ENCODE results near the gene VAV3. TPM values are rescaled to one million over a fixed set of nuclear protein-coding genes. Genes with fewer than 3 reads are reported as not detected.

The VAV3 gene, protein sequence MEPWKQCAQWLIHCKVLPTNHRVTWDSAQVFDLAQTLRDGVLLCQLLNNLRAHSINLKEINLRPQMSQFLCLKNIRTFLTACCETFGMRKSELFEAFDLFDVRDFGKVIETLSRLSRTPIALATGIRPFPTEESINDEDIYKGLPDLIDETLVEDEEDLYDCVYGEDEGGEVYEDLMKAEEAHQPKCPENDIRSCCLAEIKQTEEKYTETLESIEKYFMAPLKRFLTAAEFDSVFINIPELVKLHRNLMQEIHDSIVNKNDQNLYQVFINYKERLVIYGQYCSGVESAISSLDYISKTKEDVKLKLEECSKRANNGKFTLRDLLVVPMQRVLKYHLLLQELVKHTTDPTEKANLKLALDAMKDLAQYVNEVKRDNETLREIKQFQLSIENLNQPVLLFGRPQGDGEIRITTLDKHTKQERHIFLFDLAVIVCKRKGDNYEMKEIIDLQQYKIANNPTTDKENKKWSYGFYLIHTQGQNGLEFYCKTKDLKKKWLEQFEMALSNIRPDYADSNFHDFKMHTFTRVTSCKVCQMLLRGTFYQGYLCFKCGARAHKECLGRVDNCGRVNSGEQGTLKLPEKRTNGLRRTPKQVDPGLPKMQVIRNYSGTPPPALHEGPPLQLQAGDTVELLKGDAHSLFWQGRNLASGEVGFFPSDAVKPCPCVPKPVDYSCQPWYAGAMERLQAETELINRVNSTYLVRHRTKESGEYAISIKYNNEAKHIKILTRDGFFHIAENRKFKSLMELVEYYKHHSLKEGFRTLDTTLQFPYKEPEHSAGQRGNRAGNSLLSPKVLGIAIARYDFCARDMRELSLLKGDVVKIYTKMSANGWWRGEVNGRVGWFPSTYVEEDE
- total RNA-seq: 75.4 and 90.8 TPM in 2 replicates

DNA sequence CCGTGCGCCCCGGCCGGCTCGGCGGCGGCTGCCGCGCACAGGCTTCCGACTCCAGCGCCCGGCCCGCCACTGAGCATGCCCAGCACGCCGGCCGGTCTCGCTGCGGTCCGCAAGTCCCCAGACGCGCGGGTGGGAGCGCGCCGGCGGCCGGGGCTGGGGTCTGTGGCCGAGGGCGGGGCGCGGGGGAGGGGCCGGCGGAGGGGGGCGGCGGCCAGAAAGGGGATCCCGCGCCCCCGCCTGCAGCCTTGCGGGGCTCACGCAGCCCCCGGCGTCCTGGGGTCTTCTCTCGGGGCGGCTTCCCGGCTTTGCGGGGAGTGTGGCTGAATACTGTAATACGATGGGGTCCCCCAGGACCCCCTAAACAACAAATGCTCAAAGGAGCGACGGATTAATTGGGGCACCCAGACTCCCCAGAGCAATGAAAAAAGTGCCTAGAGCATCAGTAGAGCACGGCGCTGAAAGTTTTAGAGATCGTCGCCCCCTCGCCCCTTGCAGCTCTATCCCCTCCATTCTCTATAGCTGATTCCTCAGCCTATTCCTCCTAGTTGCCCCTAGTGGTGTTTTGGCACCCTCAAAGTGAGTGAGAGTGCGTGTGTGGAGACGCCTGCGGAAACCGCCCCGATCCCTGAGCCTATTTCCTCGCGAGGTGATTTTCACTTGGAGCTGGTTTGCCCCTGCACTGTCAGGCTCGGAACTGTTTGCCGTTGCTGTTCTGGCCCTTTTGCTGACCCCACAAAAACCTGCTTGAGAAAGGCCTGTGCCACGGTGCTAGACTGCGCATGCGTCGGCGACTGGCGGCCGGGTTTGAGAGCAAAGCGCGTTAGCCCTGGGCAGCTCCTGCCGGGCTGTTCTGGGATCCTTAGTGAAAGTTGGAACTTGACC lies at the start of gene VAV3:
VAV3 (minus strand) TSS at position 71 of the 882 bp plus-strand sequence. CDS start 311 bp downstream, outside the sequence.

Other genes with a start within 250 kb of the VAV3 start
- 42.7 and 43.2 TPM in 2 replicates for gene SLC25A24, start 235.2 kb upstream of the VAV3 start, total RNA-seq

Measured in dermis lymphatic vessel endothelial cell (primary cell).